ENCODE results near the gene LACRT. TPM values are rescaled to one million over a fixed set of nuclear protein-coding genes. Genes with fewer than 3 reads are reported as not detected.

The LACRT gene
- total and polyA plus RNA-seq, 9 of the 15 experiments (the other 6 are each of a cell fraction or from before 2014, with no cell fraction given): not detected

- no peak for TF ChIP-seq ARNT (IDR thresholded peaks at IDR 0.05)
- no peak for TF ChIP-seq NCOA2 (IDR thresholded peaks at IDR 0.05; ENCODE audit: partially characterized antibody in 2 of 2)
These were observed 29.3 kb downstream of the LACRT start (continued) for GRCh38 chr12:54605138-54605970.

- 8% methylated on average over 4 of the region's 4 CpGs for WGBS (ENCODE audit: insufficient coverage, low coverage, missing lambda C conversion rate)
- in situ Hi-C loops (cut with MboI) (no loop called here), intact Hi-C loops (cut with micrococcal nuclease) (loop anchor here (5.0 to 10.0 kb wide), 2 partner anchors 53 to 350 kb away; no protein-coding TSS in a partner anchor)
- Histone ChIP-seq H2AFZ (ENCODE audit: low read depth, low read length) (no peak overlapping the region), H3K9me3 (replicated peaks; ENCODE audit: control insufficient read depth, insufficient read depth, low read depth, low read length) (no peaks in the 10 kb centered on the region), H3K36me3 (ENCODE audit: control insufficient read depth, insufficient read depth, low read length) (no peaks in the 10 kb centered on the region), H3K4me3 (no peak overlapping the region), H3K27ac (ENCODE audit: extremely low read depth, low read depth, low read length) (no peak overlapping the region), H3K27me3 (ENCODE audit: control insufficient read depth in 2 of 2, insufficient read depth in 2 of 2, low read length in 2 of 2) (peaks cover 0 to 5% of the 10 kb centered on the region in 2 experiments; a peak in 2 of 5 replicates), H3K4me2 (ENCODE audit: insufficient read depth, low read length) (no peak overlapping the region), H3K79me2 (ENCODE audit: control insufficient read depth, insufficient read depth, low read length) (no peaks in the 10 kb centered on the region), H3K9me1 (ENCODE audit: control insufficient read depth, insufficient read depth, low read length) (no peaks in the 10 kb centered on the region), H4K20me1 (replicated peaks; ENCODE audit: control insufficient read depth, insufficient read depth, low read length) (no peaks in the 10 kb centered on the region; the same call in 1 of the 2 replicates), H3K4me1 (replicated peaks in 1 of 2; ENCODE audit: control insufficient read depth in 2 of 2, insufficient read depth in 2 of 2, low read length in 2 of 2) (no peaks in the 10 kb centered on the region), H3K9ac (ENCODE audit: insufficient read depth in 1 of 2, low read depth in 2 of 2, low read length in 2 of 2) (no peak overlapping the region)
- no peak for ATAC-seq
- CTCF ChIA-PET (ENCODE audit: low intra/inter-chr PET ratio): no interaction called here
- DNase-seq (ENCODE audit: extremely low read depth in 1 of 4, low spot score in 3 of 4): no peak
- FAIRE-seq: no peak
- POLR2A ChIA-PET: interaction anchor here (1.0 kb wide), 1 partner anchor 26 kb away, joined by 3 read pairs; no protein-coding TSS in a partner anchor
- BruUV-seq (replicated peaks): no TSS peak
- TF ChIP-seq SAP30 (IDR thresholded peaks at IDR 0.05; ENCODE audit: borderline replicate concordance, insufficient read depth, low read depth, low read length, poor library complexity, severe bottlenecking) (no peak), EGR1 (conservative IDR thresholded peaks at IDR 0.05) (no peak), TSHZ1 (CRISPR knock-in tag; IDR thresholded peaks at IDR 0.05) (no peak), TCF7L2 (IDR thresholded peaks at IDR 0.05; ENCODE audit: low read depth, low read length) (no peak), MBD1 (CRISPR knock-in tag; IDR thresholded peaks at IDR 0.05) (no peak), ASH1L (IDR thresholded peaks at IDR 0.05; ENCODE audit: borderline replicate concordance, low read depth, partially characterized antibody) (no peak), CHD1 (IDR thresholded peaks at IDR 0.05; ENCODE audit: low read length) (no peak), MEF2D (tag; conservative IDR thresholded peaks at IDR 0.05; ENCODE audit: low read depth) (no peak), HDAC8 (tag; IDR thresholded peaks at IDR 0.05) (no peak), SFPQ (IDR thresholded peaks at IDR 0.05; ENCODE audit: low read depth, low read length) (no peak)
These were observed 30.3 kb downstream of the LACRT start for GRCh38 chr12:54604436-54604835.

Measured in K562 (cell line).